T-helper 2 cell treated with Interferon-gamma antibody and Interleukin-4, amounts not matched to agents 100 ng/mL and 5 ng/mL, for 36 hours (primary cell): ENCODE data around the gene HTR2B. TPM values are rescaled to one million over a fixed set of nuclear protein-coding genes. Genes with fewer than 3 reads are reported as not detected.
"Not testable (repeated sequence)": the region's sequence is repeated elsewhere in the genome, so short reads cannot be mapped to it uniquely, and the experiment has no call there.

ENCODE experiments used
- intact Hi-C: fragments of 100-400 bp; cut with micrococcal nuclease; formaldehyde crosslinking; loops from one replicate; pipeline ENCODE4 v1.15.1; 2023
- total RNA-seq: library from RNA; stranded (reverse); gene quantifications from 2 replicates; pipeline ENCODE4 v1.2.3, GENCODE V29; 2022

Gene HTR2B
- total RNA-seq, 1 donor from 2014 or later: 1.2 TPM

DNA sequence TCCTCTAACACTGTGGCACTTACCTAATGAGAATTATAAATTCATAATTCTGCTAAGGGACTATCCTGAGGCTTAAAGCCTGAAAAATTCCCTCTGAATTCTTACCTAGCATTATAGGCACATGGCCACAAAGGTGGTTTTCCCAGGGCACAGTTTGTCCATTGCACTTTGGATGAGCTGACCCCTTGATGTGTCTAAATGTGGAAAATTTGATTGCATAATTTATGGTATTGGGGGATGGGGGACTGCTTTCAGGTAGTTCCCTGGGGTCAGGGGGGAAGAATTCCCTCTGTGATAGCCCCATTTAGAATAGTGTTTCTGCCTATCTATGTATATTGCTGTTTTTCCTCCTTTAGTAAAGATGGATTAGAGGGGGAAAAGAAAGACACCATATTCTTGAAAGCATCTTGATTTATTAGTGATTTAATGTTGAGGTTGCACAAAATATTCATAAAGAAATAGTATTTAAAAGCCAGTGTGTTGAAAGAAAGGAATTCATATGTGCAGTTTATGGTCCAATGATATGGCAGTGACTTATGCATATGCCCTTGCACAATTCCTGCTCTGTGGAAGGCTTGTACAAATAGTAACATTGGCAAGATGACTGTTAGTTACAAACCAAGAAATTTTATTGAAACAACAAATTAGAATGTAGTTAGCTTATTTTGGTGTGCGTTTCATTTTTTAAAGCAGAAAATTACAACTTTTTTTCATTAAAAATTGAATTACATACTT lies 8.7 kb upstream of the HTR2B start:
- intact Hi-C loops: no loop called here

DNA sequence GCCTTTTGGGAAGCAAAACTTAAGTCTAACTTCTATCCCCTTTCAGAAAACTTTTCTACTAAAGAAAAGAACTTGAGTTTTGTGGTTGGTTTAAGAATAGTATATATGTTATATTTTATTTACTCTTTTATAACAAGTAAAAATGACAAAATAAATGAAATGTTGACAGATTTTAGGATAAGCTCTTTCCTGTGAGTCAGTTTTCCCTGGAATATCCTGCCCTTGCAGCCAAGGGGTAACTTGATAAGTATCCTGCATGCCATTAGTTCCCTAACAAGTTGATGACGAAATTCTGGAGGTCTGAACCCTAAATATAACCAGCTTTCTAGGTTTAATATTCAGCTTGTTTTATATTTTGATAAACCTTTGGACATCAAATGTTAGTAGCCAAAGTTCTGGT lies 7.3 kb upstream of the HTR2B start:
- intact Hi-C loops: no loop called here

DNA sequence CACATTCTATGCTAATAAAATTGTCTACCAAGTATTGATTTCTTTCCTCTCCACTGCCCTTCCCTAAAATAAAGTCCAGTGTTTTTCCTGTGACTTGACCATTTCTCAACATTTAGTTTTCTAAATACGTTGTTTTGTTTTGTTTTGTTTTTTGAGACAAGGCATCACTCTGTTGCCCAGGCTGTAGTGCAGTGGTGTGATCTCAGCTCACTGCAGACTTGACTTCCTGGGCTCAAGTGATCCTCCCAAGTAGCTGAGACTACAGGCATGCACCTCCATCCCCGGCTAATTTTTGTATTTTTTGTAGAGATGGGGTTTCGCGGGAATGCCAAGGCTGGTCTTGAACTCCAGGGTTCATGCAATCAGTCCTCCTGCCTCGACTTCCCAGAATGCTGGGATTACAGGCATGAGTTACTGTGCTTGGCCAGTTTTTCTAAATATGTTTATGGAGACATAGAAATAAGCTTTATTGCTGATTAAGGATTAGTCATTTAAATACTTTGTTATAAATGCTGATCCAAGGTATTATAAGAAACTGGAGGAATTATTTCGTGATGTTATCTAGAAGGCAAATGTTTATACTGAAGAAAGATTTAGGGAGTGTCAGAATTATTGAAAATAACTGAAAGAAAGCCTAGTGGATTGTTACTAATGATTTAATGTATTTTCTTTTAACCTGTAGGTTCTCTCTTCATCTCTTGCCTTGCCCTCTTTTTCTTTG lies 5.7 kb upstream of the HTR2B start:
- intact Hi-C loops: no loop called here

DNA sequence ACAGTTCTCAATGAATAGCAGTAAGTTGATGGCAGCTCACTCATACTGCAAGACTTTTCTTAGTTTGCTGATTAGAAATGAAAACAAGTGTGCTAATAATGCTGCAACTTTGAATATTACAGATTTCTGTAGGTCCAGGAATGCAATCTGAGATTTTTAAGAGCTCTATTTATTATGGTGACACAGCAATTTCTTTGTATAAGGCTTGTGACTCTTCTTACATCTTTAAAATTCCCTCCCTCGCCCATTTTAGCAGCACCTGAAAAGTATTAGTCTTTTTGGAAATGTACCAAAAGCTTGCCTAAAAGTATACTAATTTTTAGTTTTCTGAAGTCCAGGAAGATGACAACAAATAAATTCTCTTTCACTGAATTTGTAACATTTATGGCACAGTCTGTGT lies 4.4 kb upstream of the HTR2B start:
- intact Hi-C loops: loop anchor here (10.0 kb wide), 1 partner anchor 66 kb away; the partner anchor contains the start of gene ARMC9

DNA sequence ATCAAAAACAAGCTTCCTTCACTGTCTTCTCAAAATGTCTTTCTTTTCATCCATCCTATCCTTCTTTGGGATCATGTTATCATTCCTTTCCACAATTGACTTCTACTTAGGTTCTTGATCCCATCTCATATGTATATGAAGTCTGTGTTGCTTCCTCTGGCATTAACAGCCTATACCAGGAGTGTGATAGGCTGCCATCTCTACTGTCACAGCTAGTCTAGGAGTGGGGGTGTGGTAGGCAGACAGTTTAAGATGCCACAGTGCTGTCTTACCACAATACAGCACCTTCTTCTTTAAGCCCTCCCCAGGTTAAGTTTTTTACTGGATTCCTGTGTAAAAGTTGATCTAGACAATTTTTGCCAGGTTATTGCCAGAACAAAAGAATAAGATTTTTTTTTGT lies 3.7 kb upstream of the HTR2B start:
- intact Hi-C loops: loop anchor here (10.0 kb wide), 1 partner anchor 66 kb away; the partner anchor contains the start of gene ARMC9

DNA sequence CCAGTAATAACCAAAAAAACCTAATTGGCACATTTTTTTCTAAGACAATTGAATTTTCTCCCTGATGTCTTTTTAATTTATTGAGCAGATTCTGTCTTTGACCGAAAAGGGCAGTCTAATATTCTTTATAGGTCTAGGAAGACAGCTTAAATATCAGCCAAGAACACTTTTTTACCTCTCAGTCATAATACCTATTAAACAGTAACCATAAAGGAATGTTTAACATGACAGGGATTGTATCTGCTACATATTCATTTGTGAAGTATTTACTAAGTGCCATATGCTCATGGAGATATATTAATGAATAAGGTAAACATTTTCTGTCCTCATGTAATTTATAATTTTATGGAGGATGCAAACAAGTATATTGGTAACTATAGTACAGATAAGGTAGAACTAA lies 3.1 kb upstream of the HTR2B start:
- intact Hi-C loops: loop anchor here (10.0 kb wide), 1 partner anchor 67 kb away; the partner anchor contains the start of gene ARMC9

DNA sequence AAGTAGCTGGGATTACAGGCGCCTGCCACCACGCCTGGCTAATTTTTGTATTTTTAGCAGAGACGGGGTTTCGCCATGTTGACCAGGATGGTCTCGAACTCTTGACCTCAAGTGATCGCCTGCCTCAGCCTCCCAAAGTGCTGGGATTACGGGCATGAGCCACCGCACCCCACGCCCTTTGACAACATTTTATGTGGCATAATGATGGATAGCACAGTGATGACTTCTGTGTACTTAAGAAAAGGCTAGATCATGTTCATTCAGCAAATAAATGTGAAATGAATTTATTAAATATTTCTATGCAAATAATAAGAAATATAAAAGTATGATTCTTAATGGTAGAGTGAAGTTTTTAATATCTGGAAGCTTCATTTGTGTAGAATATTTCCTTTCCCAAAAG lies 2.6 kb upstream of the HTR2B start:
- intact Hi-C loops: loop anchor here (10.0 kb wide), 1 partner anchor 67 kb away; the partner anchor contains the start of gene ARMC9

DNA sequence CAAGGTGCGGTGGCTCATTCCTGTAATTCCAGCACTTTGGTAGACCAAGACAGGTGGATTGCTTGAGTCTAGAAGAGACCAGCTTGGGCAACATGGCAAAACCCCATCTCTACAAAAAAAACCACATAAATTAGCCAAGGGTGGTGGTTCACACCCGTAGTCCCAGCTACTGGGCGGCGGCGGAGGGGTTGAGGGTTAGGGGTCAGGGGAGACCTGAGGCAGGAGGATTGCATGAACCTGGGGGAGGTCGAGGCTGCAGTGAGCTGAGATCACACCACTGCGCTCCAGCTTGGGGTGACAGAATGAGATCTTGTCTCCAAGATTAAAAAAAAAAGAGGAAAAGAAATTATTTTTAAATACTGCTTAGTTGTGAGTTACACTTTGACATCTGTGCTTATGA lies 1.3 kb upstream of the HTR2B start:
- intact Hi-C loops: loop anchor here (10.0 kb wide), 1 partner anchor 69 kb away; the partner anchor contains the start of gene ARMC9

DNA sequence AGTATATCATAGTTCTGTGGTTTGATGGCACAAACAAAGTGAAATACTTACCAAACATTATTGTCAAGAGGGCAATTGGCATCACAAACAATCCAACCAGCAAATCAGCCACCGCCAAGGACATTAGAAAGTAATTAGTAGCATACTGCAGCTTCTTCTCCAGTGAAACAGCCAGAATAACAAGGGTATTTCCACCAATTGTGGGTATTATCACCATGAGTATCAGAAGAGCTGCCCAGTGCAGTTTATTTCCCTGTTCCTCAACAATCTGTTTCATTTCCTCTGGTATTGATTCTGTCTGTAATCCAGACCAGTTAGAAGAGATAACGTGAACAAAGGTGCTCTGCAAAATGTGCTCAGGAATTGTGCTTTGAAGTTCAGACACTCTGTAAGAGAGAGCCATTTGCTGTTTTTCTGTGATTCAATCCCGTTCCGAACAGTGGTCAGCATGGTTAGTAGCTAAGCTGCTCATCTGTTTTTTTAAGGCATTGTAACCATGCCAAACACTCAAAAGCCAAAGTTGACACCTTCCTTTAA lies 1.4 kb downstream of the HTR2B start:
- intact Hi-C loops: loop anchor here (10.0 kb wide), 1 partner anchor 71 kb away; the partner anchor contains the start of gene ARMC9

DNA sequence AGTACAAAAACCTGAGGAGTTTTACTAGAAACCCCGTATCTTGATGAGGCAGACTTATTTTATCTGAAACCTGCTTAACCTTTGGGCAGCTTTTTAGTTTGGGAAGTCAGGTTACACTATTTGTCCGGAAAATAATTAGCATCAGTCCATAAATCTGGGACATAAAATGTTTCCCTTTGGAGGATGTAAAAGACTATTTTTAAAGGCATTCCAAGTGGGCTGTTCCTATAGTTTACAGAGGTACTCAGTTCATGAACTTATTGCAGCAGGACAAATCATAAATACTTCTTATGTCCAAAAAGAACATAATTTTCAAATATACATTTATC lies 6.3 kb downstream of the HTR2B start:
- intact Hi-C loops: no loop called here

DNA sequence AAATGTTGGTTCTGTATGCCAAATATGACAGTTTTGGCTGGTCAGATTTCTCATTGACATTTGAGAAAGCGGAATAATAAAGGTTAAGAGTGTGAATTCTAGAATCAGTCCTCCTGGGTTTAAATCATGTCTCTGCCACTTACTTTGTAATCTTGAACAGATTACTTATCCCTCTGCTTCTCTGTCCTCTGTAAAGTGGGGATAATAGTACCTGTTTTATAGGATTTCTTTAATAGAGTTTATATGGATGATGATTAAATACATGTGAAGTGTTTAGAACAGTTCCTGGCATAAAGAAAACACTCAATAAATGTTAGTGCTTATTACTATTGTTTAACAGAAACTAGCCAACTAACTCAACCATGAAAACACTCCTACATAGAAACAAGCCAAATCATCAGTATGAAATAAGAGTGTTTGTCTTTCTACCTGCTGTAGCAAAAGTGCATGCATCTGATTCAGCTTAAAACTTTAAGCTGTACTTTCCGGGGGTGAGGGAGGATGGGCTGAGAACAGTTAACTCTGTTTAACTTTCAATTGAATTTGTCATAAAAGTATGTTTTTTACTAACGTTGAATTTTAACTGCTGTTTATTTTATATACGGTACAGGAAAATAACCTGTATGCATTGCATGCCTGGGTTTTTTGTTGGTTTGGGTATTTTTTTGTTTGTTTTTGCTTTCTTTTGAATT lies 6.8 kb downstream of the HTR2B start:
- intact Hi-C loops: no loop called here

DNA sequence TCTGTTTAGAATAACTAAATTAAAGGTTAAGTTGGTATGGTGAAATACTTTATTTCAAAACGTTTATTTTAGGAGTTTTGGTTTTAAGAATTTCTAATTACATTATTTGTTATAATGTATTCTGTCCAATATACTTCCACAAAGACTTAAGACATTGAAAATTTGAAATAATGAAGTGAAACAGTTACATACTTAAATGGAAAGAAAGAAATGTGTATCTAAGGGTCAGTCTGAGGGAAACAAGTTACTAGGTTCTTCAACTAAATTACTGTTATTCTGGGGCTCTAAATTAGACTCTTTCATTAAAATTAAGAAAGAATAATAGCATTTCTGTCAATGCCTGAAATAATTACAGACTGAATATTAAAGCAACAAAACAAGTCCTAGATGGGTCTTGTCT lies 7.7 kb downstream of the HTR2B start:
- intact Hi-C loops: no loop called here

DNA sequence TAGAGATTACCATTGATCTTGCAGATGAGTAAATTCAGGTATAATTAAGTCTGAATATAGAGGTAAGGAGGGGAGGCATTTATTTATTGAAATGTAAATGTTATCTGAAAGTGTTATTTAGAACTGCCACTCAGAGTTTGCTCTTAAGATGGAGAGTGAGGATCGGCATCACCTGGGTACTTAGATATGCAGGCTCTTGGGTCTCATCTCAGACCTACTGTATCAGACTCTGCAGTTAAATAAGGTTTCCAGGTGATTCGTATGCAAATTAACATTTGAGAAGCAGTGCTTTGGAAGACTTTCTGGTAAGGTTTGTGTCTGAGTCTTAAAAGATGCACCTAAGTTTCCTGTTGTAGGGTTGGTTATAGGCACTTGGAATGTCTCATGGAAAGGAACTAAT lies 9.2 kb downstream of the HTR2B start:
- intact Hi-C loops: no loop called here

DNA sequence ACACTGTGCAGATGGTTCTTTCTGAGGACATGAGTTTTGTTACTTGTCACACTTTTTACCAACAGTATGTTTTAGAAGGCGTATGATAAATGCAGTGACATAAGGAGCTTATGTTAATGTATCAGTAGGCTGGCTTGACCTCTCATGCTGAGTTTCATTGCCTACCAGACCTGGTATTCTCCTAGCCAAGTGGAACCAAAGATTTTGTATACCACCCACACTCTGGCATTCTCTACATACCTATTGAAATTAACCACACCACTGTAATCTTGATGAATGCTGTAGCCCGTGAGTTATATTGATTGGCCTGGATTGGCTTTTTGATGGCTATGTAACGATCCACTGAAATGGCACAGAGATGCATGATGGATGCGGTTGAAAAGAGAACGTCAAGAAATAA lies 11.4 kb downstream of the HTR2B start:
- intact Hi-C loops: no loop called here

DNA sequence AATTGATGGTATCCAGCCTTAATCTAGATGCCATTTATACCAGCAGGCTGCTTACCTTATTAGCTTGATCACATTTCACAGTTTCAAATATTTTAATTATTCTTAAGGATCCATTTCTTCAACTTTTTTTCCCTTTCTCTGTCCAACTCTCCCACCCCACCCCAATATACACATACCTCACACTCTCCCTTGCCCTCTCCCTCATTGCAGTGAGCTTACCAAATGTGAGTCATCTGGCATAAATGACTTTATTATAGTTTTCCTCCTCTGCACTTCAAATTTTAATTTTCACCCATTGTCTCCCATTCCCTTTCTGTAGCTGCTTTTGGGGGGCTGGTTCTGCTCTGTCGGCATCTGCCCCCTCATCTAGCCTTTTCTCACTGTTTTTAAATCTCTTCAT lies 12.9 kb downstream of the HTR2B start:
- intact Hi-C loops: no loop called here

DNA sequence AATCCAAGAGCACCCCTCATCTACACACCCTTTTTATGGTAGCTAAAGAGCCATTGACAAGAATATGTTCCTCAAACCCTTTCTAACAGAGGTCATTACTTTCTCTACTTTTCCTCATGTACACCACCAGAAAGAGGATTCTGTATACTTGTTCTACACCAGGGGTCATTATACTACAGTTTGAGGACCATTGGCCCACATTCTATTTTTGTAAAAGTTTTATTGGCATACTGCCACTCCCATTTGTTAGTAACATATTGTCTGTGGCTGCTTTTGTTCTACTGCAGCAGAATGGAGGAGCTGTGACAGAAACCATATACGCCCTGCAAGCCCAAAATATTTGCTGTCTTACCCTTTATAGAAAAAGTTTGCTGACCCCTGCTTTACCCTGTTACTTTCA lies 14.3 kb downstream of the HTR2B start:
- intact Hi-C loops: no loop called here

DNA sequence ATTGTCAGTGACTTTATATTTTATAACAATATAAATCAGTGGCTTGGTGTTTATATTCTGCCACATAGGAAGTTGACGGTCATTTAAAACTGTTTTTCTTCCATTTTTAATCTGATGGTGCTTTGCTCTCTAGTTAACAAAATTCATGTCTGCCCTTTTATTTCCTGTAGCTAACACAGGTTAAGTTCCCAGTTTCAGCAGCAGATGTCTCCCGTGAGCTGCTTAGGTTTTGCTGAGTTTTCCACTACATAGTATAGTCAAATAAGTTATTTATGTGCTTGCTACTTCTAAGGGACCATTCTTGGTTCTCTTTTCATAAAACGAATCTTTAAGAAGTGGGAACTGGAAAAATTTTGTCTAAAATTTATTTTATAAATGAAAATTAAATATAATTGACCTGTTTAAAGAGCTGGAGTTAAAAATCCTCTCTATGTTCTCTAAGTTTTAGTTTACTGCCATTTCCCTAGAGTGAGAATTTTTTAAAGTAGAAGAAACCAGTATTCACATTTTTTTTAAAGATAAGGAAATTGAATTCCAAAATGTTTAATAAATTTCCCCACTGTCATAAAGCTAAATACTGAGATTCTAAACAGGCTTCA lies 20.6 kb downstream of the HTR2B start:
- intact Hi-C loops: loop anchor here (1.0 to 2.0 kb wide), 3 partner anchors 123 to 348 kb away; no protein-coding TSS in a partner anchor

DNA sequence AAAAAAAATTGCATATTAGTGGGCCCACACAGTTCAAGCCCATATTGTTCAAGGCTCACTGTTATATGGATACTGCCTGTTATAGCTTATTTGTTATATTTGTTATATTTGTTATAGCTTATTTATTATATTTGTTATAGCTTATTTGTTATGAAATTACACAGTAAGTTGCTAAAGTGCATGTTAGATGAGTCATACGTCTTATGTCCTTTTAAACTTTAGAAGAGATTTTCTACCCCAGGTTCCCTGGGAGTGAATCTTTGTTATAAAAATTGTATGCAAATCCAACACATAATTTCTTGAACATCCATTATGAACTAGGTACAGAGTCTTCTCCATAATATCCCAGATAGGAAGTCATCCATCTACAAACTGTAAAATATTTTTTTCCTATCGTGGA lies 22.1 kb downstream of the HTR2B start:
- intact Hi-C loops: no loop called here

DNA sequence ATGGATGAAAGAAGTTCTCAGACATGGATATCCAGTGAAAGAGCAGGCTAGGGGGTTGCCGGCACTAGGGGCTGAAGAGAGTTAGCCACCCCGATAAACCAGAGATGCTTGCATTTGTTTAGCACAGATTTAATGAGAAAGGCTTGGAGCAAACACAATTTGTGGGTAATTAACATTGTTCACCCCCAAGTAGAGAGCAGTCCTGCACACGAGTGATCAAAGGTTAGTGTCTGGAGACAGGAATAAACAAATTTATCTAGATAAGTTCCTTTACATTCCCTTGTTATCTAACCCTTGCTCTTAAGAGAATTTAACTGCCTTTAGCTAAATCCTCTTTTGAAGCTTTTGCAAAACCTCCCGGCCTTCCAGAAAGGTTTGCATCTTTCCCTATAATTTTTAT lies 23.9 kb downstream of the HTR2B start:
- intact Hi-C loops: no loop called here

DNA sequence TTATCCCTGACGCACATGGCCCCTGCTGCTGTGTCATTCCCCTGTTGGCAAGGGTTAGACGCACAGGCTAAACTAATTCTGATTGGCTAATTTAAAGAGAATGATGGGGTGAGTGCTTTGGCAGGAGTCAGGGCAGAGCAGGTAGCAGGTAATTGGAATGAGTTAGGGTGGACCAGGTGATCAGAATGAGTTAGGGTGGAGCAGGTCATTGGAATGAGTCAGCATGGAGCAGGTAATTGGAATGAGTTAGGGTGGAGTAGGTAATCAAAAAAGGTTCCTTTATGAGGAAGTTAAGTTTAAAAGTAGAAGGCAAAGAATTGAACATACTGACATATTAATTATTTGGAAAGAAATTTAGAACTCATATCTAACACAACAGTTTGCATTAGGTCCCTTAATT lies 24.5 kb downstream of the HTR2B start:
- intact Hi-C loops: not testable (repeated sequence)

DNA sequence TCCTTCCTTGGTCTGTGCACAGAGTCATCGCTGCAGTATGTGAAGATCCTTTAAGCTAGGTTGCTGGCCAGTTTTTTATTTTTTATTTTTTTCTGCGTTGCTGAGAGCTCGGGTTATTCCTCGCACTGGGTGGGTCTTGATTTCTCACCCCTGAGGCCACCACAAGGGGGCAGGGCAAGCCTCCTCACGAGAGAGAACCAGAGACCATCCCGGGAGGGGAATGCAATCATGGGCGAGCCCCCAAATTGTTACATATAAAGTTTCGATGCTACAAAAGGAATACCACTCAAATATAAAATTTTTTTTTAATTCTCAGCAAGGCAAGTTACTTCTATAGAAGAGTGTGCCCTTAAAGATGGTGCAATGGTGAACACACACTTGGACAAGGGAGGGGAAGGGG lies 24.9 kb downstream of the HTR2B start:
- intact Hi-C loops: no loop called here
